Activated CD4-positive, alpha-beta T cell treated with anti-CD3 and anti-CD28 coated beads, Interleukin-2, amount 10 ng/mL, durations not matched to agents 7 days and 5 days (primary cell): ENCODE results near the gene TRIB2. TPM values are rescaled to one million over a fixed set of nuclear protein-coding genes. Genes with fewer than 3 reads are reported as not detected.

Experiments
- CTCF ChIA-PET: fragments of 350-600 bp; sonication (Branson Sonifier 250); formaldehyde crosslinking; loops from one replicate; lab custom pipeline; 2021; ENCODE audit warnings: antibody characterized with exemption; lab: Charles Lee
- POLR2A ChIA-PET: fragments of 350-600 bp; sonication (Branson Sonifier 250); formaldehyde crosslinking; loops from one replicate; lab custom pipeline; 2021; ENCODE audit warnings: antibody characterized with exemption; lab: Charles Lee
- DNase-seq: peaks from one replicate; pipeline ENCODE4 v3.0.0-alpha.2; 2020
- H3K27ac Mint-ChIP-seq: one replicate; pipeline ENCODE4 v1.8.0; 2021; ENCODE audit warnings: mild to moderate bottlenecking, moderate library complexity, mixed read lengths
- H3K27me3 Mint-ChIP-seq: one replicate; pipeline ENCODE4 v1.8.0; 2021; ENCODE audit warnings: mixed read lengths
- H3K36me3 Mint-ChIP-seq: one replicate; pipeline ENCODE4 v1.8.0; 2021; ENCODE audit warnings: low read depth, mixed read lengths
- H3K4me1 Mint-ChIP-seq: one replicate; pipeline ENCODE4 v1.8.0; 2021; ENCODE audit warnings: mixed read lengths
- H3K4me3 Mint-ChIP-seq: one replicate; pipeline ENCODE4 v1.8.0; 2021; ENCODE audit warnings: mild to moderate bottlenecking, moderate library complexity, mixed read lengths
- H3K9me3 Mint-ChIP-seq: one replicate; pipeline ENCODE4 v1.8.0; 2021; ENCODE audit warnings: mixed read lengths
- total RNA-seq, 2 experiments: library from RNA; stranded (reverse); gene quantifications; one replicate each; pipeline ENCODE4 v1.2.3, GENCODE V29; 2021

TRIB2 gene
- total RNA-seq, 2 experiments from 2014 or later, result 85.4 to 96.5 TPM

DNA sequence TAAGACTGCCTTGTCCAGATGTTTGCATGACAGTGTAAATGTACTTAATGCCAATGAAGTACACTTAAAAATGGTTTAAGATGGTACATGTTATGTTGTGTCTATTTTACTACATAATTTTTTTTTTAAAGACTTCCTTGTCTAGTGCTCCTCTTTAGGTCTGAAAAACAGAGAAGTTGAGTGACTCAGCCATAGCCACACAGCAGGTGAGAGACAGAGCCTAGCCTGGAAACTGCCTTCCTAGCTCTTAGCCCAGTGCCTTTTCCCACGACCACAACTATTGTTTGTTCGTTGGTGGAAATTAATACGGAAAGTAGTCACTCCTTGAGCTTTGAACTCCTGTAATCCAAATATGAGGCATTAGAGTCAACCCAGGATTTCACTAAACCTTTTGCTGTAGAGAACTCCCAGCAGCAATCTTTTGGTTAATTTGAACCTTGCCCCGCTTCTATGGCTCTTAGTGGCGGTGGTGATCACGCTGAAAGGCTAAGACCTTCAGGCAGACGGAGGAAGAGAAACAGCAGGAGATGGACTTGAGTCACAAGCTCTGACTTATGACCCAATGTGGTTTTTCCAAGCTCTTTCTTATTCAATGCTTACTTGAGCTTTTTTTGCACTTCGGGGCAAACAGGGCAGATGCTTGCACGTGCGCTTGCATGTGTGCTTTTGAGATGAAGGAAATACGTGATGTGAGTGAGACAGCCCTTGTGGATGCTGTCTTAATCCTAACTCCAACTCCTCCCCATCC is 21.2 kb downstream of the TRIB2 start:
- Mint-ChIP-seq H3K27ac (no peak overlapping the region), H3K27me3 (no peaks in the 10 kb centered on the region), H3K36me3 (peaks cover 85% of the 10 kb centered on the region), H3K9me3 (no peaks in the 10 kb centered on the region), H3K4me1 (peaks cover 28% of the 10 kb centered on the region), H3K4me3 (no peak overlapping the region)
- POLR2A ChIA-PET, result no interaction called here
- no peak for DNase-seq
- CTCF ChIA-PET, result interaction anchor here (0.8 to 3.2 kb wide), 3 partner anchors 10 to 418 kb away, joined by 3 to 12 read pairs (median 3); no protein-coding TSS in a partner anchor

DNA sequence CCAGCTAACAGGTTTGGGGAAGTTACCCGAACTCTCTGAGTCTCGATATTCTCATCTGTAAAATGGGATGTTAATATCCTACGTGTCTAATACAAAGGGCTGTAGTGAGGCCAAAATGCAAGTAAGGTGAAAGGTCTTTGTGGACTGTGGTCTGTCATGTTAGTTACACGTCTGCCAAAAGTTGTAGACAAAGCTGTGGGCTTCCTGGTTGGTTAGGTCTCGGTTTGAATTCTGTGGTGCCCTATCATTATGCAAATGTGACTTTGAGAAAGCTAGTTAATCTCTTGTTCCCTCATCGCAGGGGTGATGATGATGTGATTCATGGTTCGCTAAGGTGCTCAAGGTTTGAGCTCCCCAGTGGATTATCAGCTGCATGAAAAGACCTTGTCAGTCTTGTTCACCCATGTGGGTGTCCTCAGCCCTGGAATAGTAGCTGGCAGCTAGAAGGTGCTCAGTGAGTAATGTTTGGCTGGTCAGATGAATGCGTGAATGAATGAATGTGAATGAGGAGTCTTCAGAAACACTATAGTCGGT is 23.1 kb downstream of the TRIB2 start:
- Mint-ChIP-seq H3K9me3 (no peaks in the 10 kb centered on the region), H3K4me3 (no peak overlapping the region), H3K36me3 (peaks cover 75% of the 10 kb centered on the region), H3K27me3 (no peaks in the 10 kb centered on the region), H3K27ac (no peak overlapping the region), H3K4me1 (peaks cover 25% of the 10 kb centered on the region)
- CTCF ChIA-PET, result interaction anchor here (2.5 kb wide), 1 partner anchor 10 kb away, joined by 9 read pairs; no protein-coding TSS in a partner anchor
- DNase-seq, result no peak
- POLR2A ChIA-PET, result no interaction called here

GRCh38 chr2:12741380-12741779 is 24.6 kb downstream of the TRIB2 start:
- H3K36me3 Mint-ChIP-seq, result peaks cover 59% of the 10 kb centered on the region
- peaks cover 20% of the 10 kb centered on the region for H3K4me1 Mint-ChIP-seq

GRCh38 chr2:12742891-12743290 is 26.2 kb downstream of the TRIB2 start:
- CTCF ChIA-PET, result no interaction called here
- Mint-ChIP-seq H3K4me1 (peaks cover 15% of the 10 kb centered on the region), H3K27me3 (peaks cover 2% of the 10 kb centered on the region), H3K4me3 (no peak overlapping the region), H3K27ac (no peak overlapping the region), H3K36me3 (peaks cover 50% of the 10 kb centered on the region), H3K9me3 (no peaks in the 10 kb centered on the region)
- POLR2A ChIA-PET, result no interaction called here
- DNase-seq, result no peak

More at GRCh38 chr2:12741380-12741779, 24.6 kb downstream of the TRIB2 start:
- ChIA-PET CTCF (interaction anchor here (1.1 to 2.5 kb wide), 3 partner anchors 11 to 25 kb away, joined by 4 to 9 read pairs (median 5); no protein-coding TSS in a partner anchor), POLR2A (interaction anchor here (0.6 to 0.7 kb wide), 2 partner anchors 102 to 308 kb away, joined by 4 to 7 read pairs; no protein-coding TSS in a partner anchor)
- Mint-ChIP-seq H3K27ac (no peak overlapping the region), H3K27me3 (peaks cover 2% of the 10 kb centered on the region), H3K4me3 (no peak overlapping the region), H3K9me3 (no peaks in the 10 kb centered on the region)
- DNase-seq, result no peak

DNA sequence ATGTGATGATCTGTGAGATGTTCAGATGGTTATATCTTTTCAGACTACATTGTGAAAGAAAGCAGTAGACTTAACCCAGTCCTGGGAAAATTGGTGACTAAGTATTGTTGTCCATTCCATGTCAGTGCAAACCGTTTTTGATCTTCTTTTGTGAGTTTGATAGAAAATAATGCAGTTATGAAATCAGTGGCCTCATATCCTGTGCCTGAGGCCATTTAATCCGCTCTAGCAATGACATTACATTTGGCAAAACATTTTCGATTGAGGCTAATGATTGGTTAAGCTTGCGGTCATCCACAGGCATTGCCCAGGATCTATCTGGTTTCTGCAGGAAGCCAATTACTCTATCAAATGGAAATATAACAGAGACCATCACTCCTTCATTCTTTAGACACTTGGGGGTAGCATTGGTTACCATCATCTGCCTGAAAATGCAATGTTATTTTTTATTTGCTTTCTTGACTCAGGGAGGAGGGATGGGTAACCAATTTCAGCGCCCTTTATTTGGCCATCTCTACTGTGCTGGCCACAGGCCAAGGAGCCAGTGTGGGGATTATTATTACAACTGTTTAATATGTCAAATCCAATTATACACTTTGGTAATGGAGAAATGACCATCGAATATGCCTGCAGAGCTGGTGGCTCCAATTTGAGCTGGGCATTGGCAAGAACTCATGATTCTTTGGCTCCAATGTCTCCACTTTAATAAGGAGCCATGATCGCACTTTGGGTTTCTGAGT is 33.6 kb downstream of the TRIB2 start:
- H3K27me3 Mint-ChIP-seq, result peaks cover 4% of the 10 kb centered on the region
- CTCF ChIA-PET, result no interaction called here
- no peak overlapping the region for H3K27ac Mint-ChIP-seq
- no peaks in the 10 kb centered on the region for H3K36me3 Mint-ChIP-seq
- POLR2A ChIA-PET, result no interaction called here
- no peak overlapping the region for H3K4me3 Mint-ChIP-seq
- DNase-seq, result no peak
- peaks cover 1% of the 10 kb centered on the region for H3K9me3 Mint-ChIP-seq
- H3K4me1 Mint-ChIP-seq, result no peaks in the 10 kb centered on the region

GRCh38 chr2:12754643-12755042 is 37.9 kb downstream of the TRIB2 start:
- Mint-ChIP-seq H3K27ac (no peak overlapping the region), H3K36me3 (no peaks in the 10 kb centered on the region), H3K27me3 (peaks cover 6% of the 10 kb centered on the region), H3K4me1 (no peaks in the 10 kb centered on the region), H3K4me3 (no peak overlapping the region), H3K9me3 (no peaks in the 10 kb centered on the region)
- ChIA-PET CTCF (interaction anchor here (1.8 kb wide), 1 partner anchor 11 kb away, joined by 4 read pairs; no protein-coding TSS in a partner anchor), POLR2A (no interaction called here)
- no peak for DNase-seq

DNA sequence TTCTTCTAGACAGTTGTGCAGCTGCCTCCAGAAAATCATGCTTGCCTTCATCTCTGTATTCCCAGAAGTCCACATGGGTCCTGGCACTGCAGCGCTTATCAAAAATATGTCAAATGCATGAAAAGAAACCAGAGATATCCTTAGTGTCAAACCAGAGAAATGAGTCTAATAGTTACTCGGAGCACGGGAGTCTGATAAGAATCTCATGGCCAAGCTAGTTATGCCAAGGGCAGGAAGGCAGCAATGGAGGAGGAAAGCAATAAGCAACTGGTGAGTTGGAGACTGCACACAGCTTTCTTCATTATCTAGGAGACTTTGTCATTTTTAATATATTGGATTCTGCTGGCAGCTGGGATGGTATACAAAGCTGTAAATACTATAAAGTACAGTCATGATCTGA is 38.6 kb downstream of the TRIB2 start:
- Mint-ChIP-seq H3K9me3 (no peaks in the 10 kb centered on the region), H3K36me3 (no peaks in the 10 kb centered on the region), H3K4me1 (no peaks in the 10 kb centered on the region), H3K27me3 (peaks cover 9% of the 10 kb centered on the region), H3K27ac (no peak overlapping the region), H3K4me3 (no peak overlapping the region)
- ChIA-PET POLR2A (no interaction called here), CTCF (no interaction called here)
- no peak for DNase-seq

GRCh38 chr2:12759248-12759647 is 42.5 kb downstream of the TRIB2 start:
- Mint-ChIP-seq H3K4me3 (no peak overlapping the region), H3K27ac (no peak overlapping the region), H3K27me3 (peaks cover 13% of the 10 kb centered on the region), H3K4me1 (peaks cover 5% of the 10 kb centered on the region), H3K36me3 (no peaks in the 10 kb centered on the region), H3K9me3 (no peaks in the 10 kb centered on the region)
- no peak for DNase-seq
- POLR2A ChIA-PET, result no interaction called here
- CTCF ChIA-PET, result no interaction called here

DNA sequence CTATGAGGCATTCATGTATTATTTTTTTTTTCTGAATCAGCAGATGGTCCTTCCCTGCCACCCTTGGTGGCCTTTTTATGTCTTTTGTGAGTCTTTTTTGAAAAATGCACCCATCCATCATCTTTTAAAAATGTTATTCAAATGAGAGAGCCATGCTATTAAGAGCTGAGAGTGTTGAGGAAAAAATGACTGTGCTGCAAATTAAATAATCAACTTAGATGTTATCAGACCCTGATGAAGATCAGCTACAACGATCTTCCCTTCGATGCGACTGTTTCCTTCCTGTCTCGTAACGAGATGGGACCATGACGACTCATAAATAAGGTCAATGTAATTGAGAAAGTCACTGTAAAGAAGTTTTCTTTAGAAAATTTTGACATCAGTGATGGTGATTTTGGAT is 44.4 kb downstream of the TRIB2 start:
- H3K27me3 Mint-ChIP-seq, result peaks cover 9% of the 10 kb centered on the region
- no peak overlapping the region for H3K27ac Mint-ChIP-seq
- no peaks in the 10 kb centered on the region for H3K9me3 Mint-ChIP-seq
- DNase-seq, result no peak
- peaks cover 5% of the 10 kb centered on the region for H3K4me1 Mint-ChIP-seq
- no peaks in the 10 kb centered on the region for H3K36me3 Mint-ChIP-seq
- ChIA-PET POLR2A (no interaction called here), CTCF (interaction anchor here (0.7 to 0.9 kb wide), 2 partner anchors 31 to 41 kb away, joined by 4 read pairs; no protein-coding TSS in a partner anchor)
- H3K4me3 Mint-ChIP-seq, result no peak overlapping the region

DNA sequence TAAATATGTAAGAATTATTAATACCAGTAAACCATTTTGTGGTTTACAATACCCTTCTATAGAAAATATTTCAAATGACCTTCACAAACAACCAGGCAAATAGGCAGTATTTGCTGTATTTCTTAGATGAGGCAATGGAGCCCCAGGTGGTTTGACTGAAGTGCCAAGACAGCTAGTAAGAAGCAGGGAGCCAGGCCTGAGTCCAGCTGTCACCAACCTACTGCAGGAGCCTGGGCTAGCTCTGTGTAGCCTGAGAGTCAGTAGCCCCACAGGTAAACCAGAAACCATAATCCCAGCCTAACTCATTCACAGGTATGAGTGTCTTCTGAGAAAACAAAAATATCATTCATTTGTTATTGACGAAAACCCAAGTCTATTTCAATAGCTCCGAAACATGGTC is 45.6 kb downstream of the TRIB2 start:
- no peak for DNase-seq
- Mint-ChIP-seq H3K4me3 (no peak overlapping the region), H3K4me1 (peaks cover 5% of the 10 kb centered on the region), H3K36me3 (no peaks in the 10 kb centered on the region), H3K9me3 (no peaks in the 10 kb centered on the region), H3K27me3 (peaks cover 7% of the 10 kb centered on the region), H3K27ac (no peak overlapping the region)
- POLR2A ChIA-PET, result no interaction called here
- CTCF ChIA-PET, result interaction anchor here (1.3 kb wide), 1 partner anchor 13 kb away, joined by 3 read pairs; no protein-coding TSS in a partner anchor

GRCh38 chr2:12762976-12763375 is 46.2 kb downstream of the TRIB2 start:
- POLR2A ChIA-PET, result no interaction called here

GRCh38 chr2:12763486-12763885 is 46.8 kb downstream of the TRIB2 start:
- POLR2A ChIA-PET, result no interaction called here
- Mint-ChIP-seq H3K4me1 (peaks cover 5% of the 10 kb centered on the region), H3K27me3 (peaks cover 18% of the 10 kb centered on the region), H3K9me3 (no peaks in the 10 kb centered on the region), H3K36me3 (no peaks in the 10 kb centered on the region), H3K4me3 (no peak overlapping the region), H3K27ac (no peak overlapping the region)
- CTCF ChIA-PET, result interaction anchor here (1.3 kb wide), 1 partner anchor 11 kb away, joined by 3 read pairs; no protein-coding TSS in a partner anchor
- DNase-seq, result no peak

More at GRCh38 chr2:12762976-12763375, 46.2 kb downstream of the TRIB2 start:
- CTCF ChIA-PET, result interaction anchor here (1.3 kb wide), 1 partner anchor 12 kb away, joined by 3 read pairs; no protein-coding TSS in a partner anchor
- no peaks in the 10 kb centered on the region for H3K9me3 Mint-ChIP-seq
- peaks cover 13% of the 10 kb centered on the region for H3K27me3 Mint-ChIP-seq
- H3K27ac Mint-ChIP-seq, result no peak overlapping the region
- no peaks in the 10 kb centered on the region for H3K36me3 Mint-ChIP-seq
- peaks cover 5% of the 10 kb centered on the region for H3K4me1 Mint-ChIP-seq
- H3K4me3 Mint-ChIP-seq, result no peak overlapping the region
- DNase-seq, result no peak
